ENCODE measurements around the gene LIPA.

Gene LIPA

GRCh38 chr10:89262086-89263051 lies 10.8 kb upstream of the LIPA start:
- no peaks in the 10 kb centered on the region for H3K36me3 ChIP-seq (ENCODE audit: insufficient read depth, low read length)
- TF ChIP-seq EZH2phosphoT487 (IDR thresholded peaks at IDR 0.05; ENCODE audit: borderline replicate concordance) (no peak), CTCF (conservative IDR thresholded peaks at IDR 0.05; ENCODE audit: low read length) (no peak)

GRCh38 chr10:89258881-89259280 lies 7.3 kb upstream of the LIPA start:
- Histone ChIP-seq H3F3A (ENCODE audit: low read depth) (no peaks in the 10 kb centered on the region), H3K4me2 (ENCODE audit: low read depth, low read length, poor library complexity, severe bottlenecking) (no peak overlapping the region), H4K20me1 (ENCODE audit: insufficient read depth, low read length, poor library complexity, severe bottlenecking) (no peaks in the 10 kb centered on the region), H3K36me3 (ENCODE audit: insufficient read depth, low read length) (no peaks in the 10 kb centered on the region), H3K4me1 (ENCODE audit: insufficient read depth, low read length, poor library complexity, severe bottlenecking) (peaks cover 4% of the 10 kb centered on the region), H2AFZ (ENCODE audit: low read length) (no peak overlapping the region), H3K4me3 (ENCODE audit: low read length, poor library complexity, severe bottlenecking) (no peak overlapping the region), H3K27me3 (ENCODE audit: insufficient read depth, low read length, poor library complexity, severe bottlenecking) (no peaks in the 10 kb centered on the region), H3K79me2 (ENCODE audit: insufficient read depth, low read length) (no peaks in the 10 kb centered on the region), H3K9ac (ENCODE audit: low read depth, low read length, poor library complexity, severe bottlenecking) (no peak overlapping the region), H3K9me3 (ENCODE audit: insufficient read depth, low read depth, low read length) (no peaks in the 10 kb centered on the region; the same call in 1 of the 2 replicates), H3K9me2 (replicated peaks; ENCODE audit: low read depth, low read length) (no peaks in the 10 kb centered on the region)
- TF ChIP-seq CTCF (conservative IDR thresholded peaks at IDR 0.05; ENCODE audit: low read length) (no peak), EZH2phosphoT487 (IDR thresholded peaks at IDR 0.05; ENCODE audit: borderline replicate concordance) (no peak)

More at GRCh38 chr10:89262086-89263051, 10.8 kb upstream of the LIPA start:
- Histone ChIP-seq H3K27me3 (ENCODE audit: insufficient read depth, low read length, poor library complexity, severe bottlenecking) (no peaks in the 10 kb centered on the region), H3K9me2 (replicated peaks; ENCODE audit: low read depth, low read length) (no peaks in the 10 kb centered on the region), H3K4me3 (ENCODE audit: low read length, poor library complexity, severe bottlenecking) (no peak overlapping the region), H3K4me2 (ENCODE audit: low read depth, low read length, poor library complexity, severe bottlenecking) (no peak overlapping the region), H3K4me1 (ENCODE audit: insufficient read depth, low read length, poor library complexity, severe bottlenecking) (peaks cover 4% of the 10 kb centered on the region), H3K79me2 (ENCODE audit: insufficient read depth, low read length) (no peaks in the 10 kb centered on the region), H3K9me3 (ENCODE audit: insufficient read depth, low read depth, low read length) (peaks cover 6% of the 10 kb centered on the region; the same call in 1 of the 2 replicates), H3F3A (ENCODE audit: low read depth) (no peaks in the 10 kb centered on the region), H3K9ac (ENCODE audit: low read depth, low read length, poor library complexity, severe bottlenecking) (no peak overlapping the region), H4K20me1 (ENCODE audit: insufficient read depth, low read length, poor library complexity, severe bottlenecking) (no peaks in the 10 kb centered on the region), H2AFZ (ENCODE audit: low read length) (no peak overlapping the region)

- no peaks in the 10 kb centered on the region; the same call in 1 of the 2 replicates for H3K9me3 ChIP-seq (ENCODE audit: insufficient read depth, low read depth, low read length)
- no peaks in the 10 kb centered on the region for H3K27me3 ChIP-seq (ENCODE audit: insufficient read depth, low read length, poor library complexity, severe bottlenecking)
- no peak overlapping the region for H3K9ac ChIP-seq (ENCODE audit: low read depth, low read length, poor library complexity, severe bottlenecking)
- H3K4me2 ChIP-seq (ENCODE audit: low read depth, low read length, poor library complexity, severe bottlenecking), result no peak overlapping the region
- H3K9me2 ChIP-seq (replicated peaks; ENCODE audit: low read depth, low read length), result no peaks in the 10 kb centered on the region
- H3F3A ChIP-seq (ENCODE audit: low read depth), result no peaks in the 10 kb centered on the region
- no peaks in the 10 kb centered on the region for H3K36me3 ChIP-seq (ENCODE audit: insufficient read depth, low read length)
- H3K4me3 ChIP-seq (ENCODE audit: low read length, poor library complexity, severe bottlenecking), result no peak overlapping the region
- no peak overlapping the region for H2AFZ ChIP-seq (ENCODE audit: low read length)
- H4K20me1 ChIP-seq (ENCODE audit: insufficient read depth, low read length, poor library complexity, severe bottlenecking), result no peaks in the 10 kb centered on the region
- peaks cover 4% of the 10 kb centered on the region for H3K4me1 ChIP-seq (ENCODE audit: insufficient read depth, low read length, poor library complexity, severe bottlenecking)
- TF ChIP-seq EZH2phosphoT487 (IDR thresholded peaks at IDR 0.05; ENCODE audit: borderline replicate concordance) (no peak), CTCF (conservative IDR thresholded peaks at IDR 0.05; ENCODE audit: low read length) (no peak)
- H3K79me2 ChIP-seq (ENCODE audit: insufficient read depth, low read length), result no peaks in the 10 kb centered on the region
These were observed 6.0 kb upstream of the LIPA start for GRCh38 chr10:89257581-89257980.

Data from Loucy (cell line).